Mesodermal cell (in vitro differentiated cells): ENCODE data around the gene DENND10. TPM values are rescaled to one million over a fixed set of nuclear protein-coding genes. Genes with fewer than 3 reads are reported as not detected.

Source experiments
- H3K27ac ChIP-seq: 2 replicates; pipeline ENCODE4 v1.7.0; 2013; ENCODE audit warnings: mild to moderate bottlenecking, low read depth, low read length, moderate library complexity; ENCODE audit not compliant: severe bottlenecking
- H3K36me3 ChIP-seq: 2 replicates; pipeline ENCODE4 v1.7.1; 2013; ENCODE audit warnings: mild to moderate bottlenecking, low read length, moderate library complexity; ENCODE audit not compliant: control insufficient read depth, insufficient read depth
- H3K4me1 ChIP-seq: one replicate; pipeline ENCODE4 v1.7.1; 2013; ENCODE audit warnings: mild to moderate bottlenecking, low read length; ENCODE audit not compliant: insufficient read depth, control insufficient read depth, poor library complexity, severe bottlenecking
- H3K4me3 ChIP-seq: 2 replicates; pipeline ENCODE4 v1.7.0; 2013; ENCODE audit warnings: low read length, control low read depth, mild to moderate bottlenecking; ENCODE audit not compliant: insufficient read depth, poor library complexity, severe bottlenecking; ENCODE audit errors: extremely low read depth
- H3K9me3 ChIP-seq: 2 replicates; pipeline ENCODE4 v1.7.1; 2013; ENCODE audit warnings: mild to moderate bottlenecking, low read length, moderate library complexity; ENCODE audit not compliant: control insufficient read depth
- WGBS, 2 experiments: methylation state at CpG; one replicate each; pipeline ENCODE4 v1.1.5; 2013; ENCODE audit warnings: missing lambda C conversion rate in 2 of 2; ENCODE audit not compliant: insufficient coverage in 2 of 2; 5-methylcytosine and 5-hydroxymethylcytosine counted together
- polyA plus RNA-seq, 2 experiments: library from polyadenylated mRNA; stranded (reverse); fragments of 50-300 nt; gene quantifications; one replicate each; pipeline ENCODE4 v1.2.3, GENCODE V29; 2013

Gene DENND10, protein sequence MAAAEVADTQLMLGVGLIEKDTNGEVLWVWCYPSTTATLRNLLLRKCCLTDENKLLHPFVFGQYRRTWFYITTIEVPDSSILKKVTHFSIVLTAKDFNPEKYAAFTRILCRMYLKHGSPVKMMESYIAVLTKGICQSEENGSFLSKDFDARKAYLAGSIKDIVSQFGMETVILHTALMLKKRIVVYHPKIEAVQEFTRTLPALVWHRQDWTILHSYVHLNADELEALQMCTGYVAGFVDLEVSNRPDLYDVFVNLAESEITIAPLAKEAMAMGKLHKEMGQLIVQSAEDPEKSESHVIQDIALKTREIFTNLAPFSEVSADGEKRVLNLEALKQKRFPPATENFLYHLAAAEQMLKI
- 58.5 TPM for polyA plus RNA-seq (2013, experiment 1 of 2)
- 59.8 TPM for polyA plus RNA-seq (2013, experiment 2 of 2)

DNA sequence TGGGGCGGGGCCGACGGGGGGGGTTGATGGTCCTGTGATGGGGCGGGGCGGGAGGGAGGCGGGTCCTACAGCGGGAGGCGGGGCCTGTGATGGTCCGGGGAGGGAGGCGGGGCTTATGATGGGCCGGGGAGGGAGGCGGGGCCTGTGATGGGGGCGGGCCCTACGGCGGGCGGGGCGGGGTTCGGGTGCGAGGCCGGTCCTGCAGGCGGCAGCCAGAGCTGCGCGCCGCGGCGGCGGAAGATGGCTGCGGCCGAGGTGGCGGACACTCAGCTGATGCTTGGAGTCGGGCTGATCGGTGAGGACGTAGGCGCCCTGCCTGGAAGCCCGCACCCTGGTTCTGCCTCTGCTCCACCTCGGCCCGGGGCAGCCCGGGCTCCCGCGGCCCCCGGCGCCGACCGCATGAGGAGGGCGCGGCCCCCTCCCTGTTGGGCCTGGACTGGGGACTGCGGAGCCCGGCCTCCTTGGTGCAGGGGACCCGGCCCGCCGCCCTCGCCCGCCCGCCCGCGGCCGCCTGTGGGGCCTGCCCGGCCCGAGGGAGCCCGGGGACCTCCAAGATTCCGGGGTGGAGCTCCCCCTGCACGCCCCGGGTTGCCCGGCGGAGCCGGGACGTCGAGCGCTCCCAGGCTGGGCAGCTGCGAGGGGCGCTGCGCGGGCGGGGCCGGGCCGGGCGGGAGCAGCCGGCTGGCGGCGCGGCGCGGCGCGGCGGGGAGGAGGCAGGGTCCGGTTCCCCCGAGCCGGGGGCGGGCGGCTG is at the start of gene DENND10:
DENND10 (plus strand) TSS at position 211 of the 751 bp plus-strand sequence; CDS start at position 241, 30 bp downstream.
- H3K36me3 ChIP-seq = peaks cover 33% of the 10 kb centered on the region
- WGBS, 2 experiments = 0% methylated on average over 52 to 67 of the region's 91 CpGs
- peak within 1 kb of the TSS; percentile 36 for H3K27ac ChIP-seq
- peak within 1 kb of the TSS; percentile 68 for H3K4me3 ChIP-seq
- H3K9me3 ChIP-seq = no peaks in the 10 kb centered on the region
- peaks cover 11% of the 10 kb centered on the region for H3K4me1 ChIP-seq

DNA sequence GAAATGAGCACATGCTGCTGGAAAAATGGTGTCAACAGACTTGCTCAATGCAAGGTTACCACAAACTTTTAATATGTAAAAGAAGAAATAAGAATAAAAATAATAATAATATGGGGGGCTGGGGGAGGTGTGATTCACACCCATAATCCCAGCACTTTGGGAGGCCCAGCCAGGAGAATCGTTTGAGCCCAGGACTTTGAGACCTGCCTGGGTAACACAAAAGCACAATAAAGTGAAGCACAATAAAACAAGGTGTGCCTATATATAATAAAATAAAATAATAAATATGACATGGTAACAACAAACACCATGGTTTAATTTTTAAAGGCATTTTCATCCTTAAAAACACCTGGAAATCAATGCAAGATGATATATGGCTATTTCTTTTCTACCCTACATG is 48.4 kb upstream of the DENND10 start:
- Histone ChIP-seq H3K36me3 (peaks cover 100% of the 10 kb centered on the region), H3K9me3 (no peaks in the 10 kb centered on the region), H3K27ac (no peak overlapping the region), H3K4me1 (no peaks in the 10 kb centered on the region), H3K4me3 (no peak overlapping the region)
- 100% methylated on average over 1 of the region's 1 CpG; no CpG with 5 or more reads in 1 of the 2 experiments for WGBS, 2 experiments

DNA sequence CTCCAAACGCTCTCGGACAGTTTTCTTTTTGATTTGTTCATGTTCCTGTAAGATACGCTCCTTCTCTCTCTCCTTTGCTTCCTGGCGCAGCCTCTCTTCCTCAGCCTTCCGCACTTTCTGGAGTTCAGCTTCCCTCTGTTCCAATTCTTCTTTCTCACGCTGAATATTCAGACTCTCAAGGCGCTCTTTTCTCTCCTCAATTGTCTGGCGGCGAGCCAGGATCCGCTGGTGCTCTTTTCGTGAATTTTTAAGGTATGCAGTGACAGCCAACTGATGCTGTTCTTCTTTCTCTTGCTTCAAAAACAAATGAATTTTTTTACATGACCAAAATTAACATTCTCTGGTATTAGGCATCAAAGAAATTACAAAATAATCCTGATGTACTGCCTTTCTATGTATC is 45.9 kb upstream of the DENND10 start:
- Histone ChIP-seq H3K9me3 (no peaks in the 10 kb centered on the region), H3K27ac (no peak overlapping the region), H3K4me3 (no peak overlapping the region), H3K4me1 (no peaks in the 10 kb centered on the region), H3K36me3 (peaks cover 98% of the 10 kb centered on the region)
- 96 to 99% methylated on average over 11 of the region's 11 CpGs for WGBS, 2 experiments

DNA sequence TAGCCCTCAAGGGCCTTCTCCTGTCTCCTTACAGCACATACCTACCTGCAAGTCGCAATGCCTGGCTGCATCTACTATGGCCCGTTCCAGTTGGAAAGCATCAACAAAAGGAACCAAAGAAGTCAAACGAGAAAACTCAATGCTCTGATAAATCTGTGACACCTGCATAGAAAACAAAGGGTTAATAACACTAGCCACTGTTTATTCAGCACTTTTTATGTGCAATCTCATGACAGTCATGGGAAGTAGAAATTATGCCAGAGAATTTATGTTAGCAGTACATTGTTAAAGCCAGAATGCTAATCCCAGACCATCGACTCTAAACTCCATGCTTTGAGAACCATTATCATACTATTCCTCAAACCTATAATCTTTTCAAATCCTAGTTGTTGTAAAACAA is 44.4 kb upstream of the DENND10 start:
- H3K9me3 ChIP-seq = no peaks in the 10 kb centered on the region
- H3K4me1 ChIP-seq = no peaks in the 10 kb centered on the region
- H3K4me3 ChIP-seq = no peak overlapping the region
- 88 to 94% methylated on average over 3 to 4 of the region's 4 CpGs for WGBS, 2 experiments
- H3K36me3 ChIP-seq = peaks cover 98% of the 10 kb centered on the region
- no peak overlapping the region for H3K27ac ChIP-seq

DNA sequence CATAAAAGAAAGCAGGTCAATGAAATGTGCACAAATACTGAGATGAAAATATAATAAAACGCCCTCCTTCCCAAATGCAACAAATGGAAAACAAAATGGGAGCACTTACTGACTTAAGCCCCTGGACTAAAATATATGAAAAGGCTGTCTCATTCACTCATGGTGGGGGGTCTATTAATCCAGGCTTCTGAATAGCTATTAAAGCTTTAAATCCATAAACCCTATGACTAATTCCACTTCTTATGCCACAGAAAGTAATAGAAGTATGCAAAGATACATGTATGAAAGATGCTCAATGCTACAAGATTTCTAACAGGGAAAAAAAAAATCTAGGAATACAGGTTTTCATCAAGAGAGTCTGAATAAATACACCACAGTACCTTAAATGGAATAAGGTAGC is 43.8 kb upstream of the DENND10 start:
- H3K4me1 ChIP-seq = no peaks in the 10 kb centered on the region
- WGBS, 2 experiments = no CpG with 5 or more reads among the region's 1 CpG
- no peaks in the 10 kb centered on the region for H3K9me3 ChIP-seq
- H3K36me3 ChIP-seq = peaks cover 98% of the 10 kb centered on the region
- no peak overlapping the region for H3K4me3 ChIP-seq
- H3K27ac ChIP-seq = no peak overlapping the region

DNA sequence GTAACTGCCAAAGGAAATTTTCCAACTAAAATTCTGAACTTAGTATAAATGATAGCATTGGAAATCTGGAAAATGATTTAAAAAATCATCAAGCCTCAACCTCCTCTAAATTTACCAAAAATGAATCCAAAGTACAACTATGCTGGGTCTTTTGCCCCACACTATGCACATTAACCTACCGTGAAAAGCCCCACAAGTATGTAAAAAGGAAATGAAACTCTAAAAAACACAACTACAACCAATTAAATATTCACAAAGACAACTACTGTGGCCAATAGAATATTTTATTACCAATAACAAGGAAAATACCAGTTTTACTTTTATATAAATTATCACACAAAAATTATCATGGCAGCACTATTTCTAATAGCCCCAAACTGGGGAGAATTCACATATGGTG is 42.6 kb upstream of the DENND10 start:
- WGBS, 2 experiments = no CpG with 5 or more reads among the region's 1 CpG

DNA sequence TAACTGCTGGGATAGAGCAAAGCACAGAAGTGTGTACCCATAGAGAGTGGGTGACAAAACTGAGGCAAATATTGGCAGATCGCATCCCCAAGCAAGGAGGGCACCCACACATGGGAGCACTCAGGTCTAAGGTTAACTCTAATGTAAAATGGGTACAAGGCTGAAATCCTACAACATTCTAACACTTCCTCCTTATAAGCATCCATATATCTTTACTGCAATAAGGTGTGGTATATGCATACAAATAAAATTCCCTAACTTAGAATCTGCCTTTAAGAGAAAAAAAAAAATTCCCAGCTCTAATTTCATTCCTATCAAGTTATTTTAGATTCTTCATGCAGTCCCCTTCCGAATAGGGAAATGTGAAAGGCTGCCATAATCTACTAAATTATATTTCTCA is 42.0 kb upstream of the DENND10 start:
- peaks cover 98% of the 10 kb centered on the region for H3K36me3 ChIP-seq
- no peaks in the 10 kb centered on the region for H3K9me3 ChIP-seq
- no peak overlapping the region for H3K4me3 ChIP-seq
- H3K27ac ChIP-seq = no peak overlapping the region
- H3K4me1 ChIP-seq = no peaks in the 10 kb centered on the region
- 83 to 100% methylated on average over 1 of the region's 2 CpGs for WGBS, 2 experiments

More for the DNA sequence above, 42.6 kb upstream of the DENND10 start:
- H3K4me3 ChIP-seq = no peak overlapping the region
- H3K4me1 ChIP-seq = no peaks in the 10 kb centered on the region
- H3K9me3 ChIP-seq = no peaks in the 10 kb centered on the region
- peaks cover 98% of the 10 kb centered on the region for H3K36me3 ChIP-seq
- H3K27ac ChIP-seq = no peak overlapping the region

DNA sequence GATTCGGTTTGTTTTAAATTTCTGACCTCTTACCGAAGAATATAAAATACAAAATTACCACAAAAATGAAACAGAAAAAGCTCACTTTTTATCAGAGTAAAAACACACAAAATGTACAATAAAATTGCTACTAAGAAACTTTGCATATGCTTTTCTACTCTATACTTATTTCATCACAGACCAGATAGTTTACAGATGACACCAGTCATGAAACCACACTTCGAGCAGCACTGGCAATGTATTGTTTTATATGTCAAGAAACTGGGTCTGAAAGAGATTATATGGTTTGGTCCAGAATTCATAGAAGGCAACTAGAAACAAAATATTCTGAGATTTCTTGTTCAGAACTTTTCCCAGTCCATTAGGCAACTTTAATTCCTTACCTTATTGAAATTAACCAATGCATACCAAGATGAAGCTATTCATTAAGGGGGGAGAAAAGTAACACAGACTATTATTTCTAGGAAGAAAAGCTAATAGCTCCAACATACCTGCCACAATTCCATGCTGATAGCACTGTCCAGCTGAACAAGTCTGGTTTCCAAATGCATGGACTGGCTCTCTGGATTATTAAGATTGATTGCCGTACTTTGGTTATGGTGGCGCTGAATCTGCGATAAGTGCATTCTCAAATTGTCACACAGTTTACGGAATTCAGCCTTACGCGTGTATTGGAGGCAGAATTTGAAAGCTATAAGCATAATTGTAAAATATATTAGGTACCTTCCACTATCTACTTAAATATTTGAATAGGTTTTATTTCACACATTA is 33.3 kb upstream of the DENND10 start:
- Histone ChIP-seq H3K4me1 (no peaks in the 10 kb centered on the region), H3K9me3 (no peaks in the 10 kb centered on the region), H3K36me3 (peaks cover 91% of the 10 kb centered on the region), H3K27ac (no peak overlapping the region), H3K4me3 (no peak overlapping the region)
- 91 to 100% methylated on average over 3 to 4 of the region's 9 CpGs for WGBS, 2 experiments

DNA sequence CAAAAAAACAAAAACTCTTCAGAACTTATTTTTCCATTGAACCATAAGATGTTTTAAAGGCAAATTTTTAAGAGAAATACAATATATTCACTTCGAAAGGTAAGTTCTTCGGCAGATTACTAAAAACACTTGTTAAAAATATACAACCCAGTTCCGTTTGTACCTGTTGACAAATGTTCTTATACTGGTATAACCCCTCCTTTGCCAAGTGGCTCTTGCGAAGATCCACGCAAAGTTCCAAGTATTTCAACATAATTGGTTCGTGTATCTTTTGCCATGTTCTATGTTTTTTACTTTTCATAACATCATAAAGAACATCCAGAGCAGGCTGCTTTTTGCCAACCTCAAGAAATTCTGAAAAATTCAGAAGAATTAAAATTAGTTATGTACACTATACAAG is 30.3 kb upstream of the DENND10 start:
- WGBS, 2 experiments = 90 to 92% methylated on average over 4 to 6 of the region's 6 CpGs
- Histone ChIP-seq H3K4me3 (no peak overlapping the region), H3K27ac (no peak overlapping the region), H3K4me1 (no peaks in the 10 kb centered on the region), H3K9me3 (no peaks in the 10 kb centered on the region), H3K36me3 (peaks cover 88% of the 10 kb centered on the region)

DNA sequence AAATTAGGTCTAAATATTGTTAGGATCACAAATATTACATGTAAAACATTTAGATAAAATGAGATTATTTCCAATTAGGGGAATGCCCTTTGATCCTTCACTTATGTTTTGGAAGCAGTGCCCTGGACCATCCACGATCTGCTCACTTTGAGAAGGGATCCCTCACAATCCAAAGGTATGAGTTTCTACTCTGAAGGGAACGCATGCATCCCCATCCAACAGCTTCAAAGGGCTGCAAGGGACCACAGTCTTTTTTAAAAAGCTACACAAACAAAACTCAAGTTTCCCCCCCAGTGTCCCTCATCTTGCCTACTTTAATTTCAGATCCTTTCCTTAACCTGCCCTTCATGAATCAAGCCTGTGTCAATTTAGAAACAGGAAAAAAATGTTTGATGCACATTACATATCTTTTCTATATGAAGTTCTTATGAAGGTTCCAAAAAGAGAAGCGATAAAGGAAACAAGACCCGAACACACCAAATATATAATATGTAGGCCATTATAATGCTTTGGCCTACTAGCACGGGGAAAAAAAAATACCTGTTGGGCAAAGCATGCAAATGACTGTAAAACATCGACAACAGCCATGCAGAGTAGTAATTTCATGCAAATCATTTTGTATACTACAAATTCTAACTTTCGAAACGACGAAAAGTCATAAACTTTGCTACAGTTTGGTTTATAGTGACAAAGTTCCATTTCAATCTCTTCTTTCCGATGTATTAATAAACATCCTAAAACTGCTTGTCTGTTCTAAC is 25.3 kb upstream of the DENND10 start:
- Histone ChIP-seq H3K27ac (no peak overlapping the region), H3K4me3 (peak overlapping the region; percentile 97), H3K36me3 (peaks cover 45% of the 10 kb centered on the region), H3K4me1 (no peaks in the 10 kb centered on the region), H3K9me3 (no peaks in the 10 kb centered on the region)
- 35 to 51% methylated on average over 3 to 6 of the region's 10 CpGs for WGBS, 2 experiments
